K562 (cell line): ENCODE data around the gene PIGC. TPM values are rescaled to one million over a fixed set of nuclear protein-coding genes. Genes with fewer than 3 reads are reported as not detected.
A peak's percentile ranks its signal among the peaks of the same experiment; 100 is the strongest.

ENCODE experiments used
- ATAC-seq: fragments of 200-7000 bp; cut with Tn5 transposase; 3 replicates; pipeline ENCODE4 v1.9.1; 2020; ENCODE audit warnings: moderate library complexity
- BruUV-seq: library from RNA; stranded (reverse); fragments of 400-500 nt; replicated peaks from 2 replicates; lab custom pipeline; 2021; lab: Mats Ljungman, UMichigan
- CTCF ChIA-PET: fragments of 300-600 bp; formaldehyde crosslinking; extraction: SDS; loops from one replicate; lab custom pipeline; 2021; ENCODE audit warnings: low intra/inter-chr PET ratio; lab: Yijun Ruan, JAX
- POLR2A ChIA-PET: fragments of 300-600, 350-650 bp; sonication (Branson Sonifier 250); formaldehyde crosslinking; extraction: SDS; loops from one replicate; lab custom pipeline; 2021; ENCODE audit warnings: antibody characterized with exemption, inconsistent platforms; lab: Yijun Ruan, JAX
- DNase-seq, 4 experiments: peaks; one replicate each; pipeline versions ENCODE4 v3.0.0 to v3.0.0-alpha.2; 2011 to 2018; ENCODE audit warnings: low spot score in 3 of 4, mixed read lengths in 3 of 4; ENCODE audit errors: extremely low read depth in 1 of 4
- FAIRE-seq: peaks from 2 replicates; lab custom pipeline; 2011; peaks lifted over from hg19 to GRCh38; lab: Jason Lieb, UNC
- H2AFZ ChIP-seq: 2 replicates; pipeline ENCODE4 v1.6.0; 2011; ENCODE audit warnings: low read depth, low read length, control low read depth, inconsistent platforms
- H3K27ac ChIP-seq: fragments of 200-600 bp; 3 replicates; pipeline ENCODE4 v1.8.0; 2011; ENCODE audit warnings: low read depth, mild to moderate bottlenecking, control low read depth, inconsistent platforms, low read length, moderate library complexity, mixed read lengths; ENCODE audit errors: extremely low read depth
- H3K27me3 ChIP-seq, 2 experiments: fragments of 300-600 bp in 1 of 2; 2 replicates in 1 of 2; 3 replicates in 1 of 2; pipeline versions ENCODE4 v1.6.0 to v1.8.0; 2011; ENCODE audit warnings: inconsistent platforms in 2 of 2, low read length in 2 of 2, mild to moderate bottlenecking in 1 of 2, mixed read lengths in 1 of 2, moderate library complexity in 1 of 2; ENCODE audit not compliant: control insufficient read depth in 2 of 2, insufficient read depth in 2 of 2
- H3K36me3 ChIP-seq: fragments of 300-600 bp; 3 replicates; pipeline ENCODE4 v1.8.0; 2011; ENCODE audit warnings: mild to moderate bottlenecking, low read length, inconsistent platforms; ENCODE audit not compliant: control insufficient read depth, insufficient read depth
- H3K4me1 ChIP-seq, 2 experiments: fragments of 200-600 bp in 1 of 2; replicated peaks in 1 of 2; 2 replicates in 1 of 2; 3 replicates in 1 of 2; pipeline versions ENCODE4 v1.5.1 to v1.8.0; 2011; ENCODE audit warnings: inconsistent platforms in 2 of 2, low read length in 2 of 2, mild to moderate bottlenecking in 1 of 2, mixed read lengths in 1 of 2, moderate library complexity in 1 of 2; ENCODE audit not compliant: control insufficient read depth in 2 of 2, insufficient read depth in 2 of 2
- H3K4me2 ChIP-seq: 2 replicates; pipeline ENCODE4 v1.6.1; 2011; ENCODE audit warnings: low read length, control low read depth, inconsistent platforms, mixed read lengths; ENCODE audit not compliant: insufficient read depth
- H3K4me3 ChIP-seq: fragments of 200-600 bp; sonication (generic), shearing (Covaris generic); 2 replicates; pipeline ENCODE4 v1.5.1; 2016; ENCODE audit warnings: control low read depth, inconsistent platforms
- H3K79me2 ChIP-seq: fragments of 200-600 bp; 3 replicates; pipeline ENCODE4 v1.8.0; 2011; ENCODE audit warnings: low read length, inconsistent platforms; ENCODE audit not compliant: control insufficient read depth, insufficient read depth
- H3K9ac ChIP-seq, 2 experiments: 2 replicates each; pipeline versions ENCODE4 v1.6.0 to v1.6.1; 2011; ENCODE audit warnings: low read depth in 2 of 2, low read length in 2 of 2, control low read depth in 1 of 2, inconsistent platforms in 1 of 2, mild to moderate bottlenecking in 1 of 2, mixed read lengths in 1 of 2; ENCODE audit not compliant: insufficient read depth in 1 of 2
- H3K9me1 ChIP-seq: one replicate; pipeline ENCODE4 v1.6.0; 2011; ENCODE audit warnings: inconsistent platforms, mild to moderate bottlenecking, low read length, moderate library complexity; ENCODE audit not compliant: control insufficient read depth, insufficient read depth
- H3K9me3 ChIP-seq: replicated peaks from 2 replicates; pipeline ENCODE4 v1.5.1; 2011; ENCODE audit warnings: low read depth, low read length, inconsistent platforms; ENCODE audit not compliant: control insufficient read depth, insufficient read depth
- H4K20me1 ChIP-seq: replicated peaks from 2 replicates; pipeline ENCODE4 v1.6.1; 2011; ENCODE audit warnings: low read length, inconsistent platforms, mixed read lengths; ENCODE audit not compliant: control insufficient read depth, insufficient read depth
- NFIX ChIP-seq: fragments of 250-450 bp; sonication (Bioruptor Pico); IDR thresholded peaks from 2 replicates; pipeline ENCODE4 v1.4.0; 2020; ENCODE audit warnings: low read depth, mild to moderate bottlenecking, moderate library complexity
- WGBS: fragments of 100-300 bp; shearing (Covaris generic); methylation state at CpG from one replicate; pipeline ENCODE4 v1.1.6; 2016; ENCODE audit warnings: low coverage, mixed read lengths; ENCODE audit not compliant: insufficient coverage; ENCODE audit errors: missing lambda C conversion rate; 5-methylcytosine and 5-hydroxymethylcytosine counted together
- in situ Hi-C: fragments of 300-500 bp; cut with MboI; formaldehyde crosslinking; loops from 4 replicates; pipeline ENCODE4 v1.15.0; 2018; ENCODE audit warnings: inconsistent platforms, mixed read lengths
- intact Hi-C: fragments of 100-400 bp; cut with micrococcal nuclease; formaldehyde crosslinking; loops from 2 replicates; pipeline ENCODE4 v1.14.2; 2022
- polyA plus RNA-seq, 8 experiments: library from polyadenylated mRNA; depleted of rRNA in 4 of 8; stranded (reverse) in 5 of 8; unstranded in 3 of 8; fragments of >200 nt; fragmentation: Nextera tagmentation in 2 of 8; fragmentation: Illumina TruSeq in 1 of 8; extraction: Ambion mirVana in 2 of 8; extraction: Trizol in 1 of 8; gene quantifications; 2 replicates each; pipeline versions ENCODE4 v1.2.1 to v1.2.3, GENCODE V29; 2011 to 2014; ENCODE audit warnings: inconsistent platforms in 1 of 8, missing spikeins in 1 of 8
- total RNA-seq, 7 experiments: library from RNA; depleted of rRNA in 6 of 7; stranded (reverse); fragments of >200 nt in 6 of 7; fragmentation: Illumina TruSeq in 2 of 7; extraction: Trizol in 2 of 7; gene quantifications; 2 replicates each; pipeline versions ENCODE4 v1.2.1 to v1.2.3, GENCODE V29; 2011 to 2021; ENCODE audit warnings: low replicate concordance in 1 of 7
- TF ChIP-seq, protein P1 (sequence below): fragments of 250-450 bp; sonication (Bioruptor Pico); IDR thresholded peaks from 2 replicates; pipeline ENCODE4 v1.5.1; 2021; ENCODE audit warnings: mild to moderate bottlenecking
- TF ChIP-seq, protein P2 (sequence below): sonication (generic); formaldehyde crosslinking; IDR thresholded peaks from 2 replicates; pipeline ENCODE4 v1.8.1; 2023; ENCODE audit warnings: mild to moderate bottlenecking, missing genetic modification reagents

Gene PIGC
- total and polyA plus RNA-seq, 9 of the 15 experiments (the other 6 are each of a cell fraction or from before 2014, with no cell fraction given), result 30.5 to 97.9 (median 54.7) TPM

DNA sequence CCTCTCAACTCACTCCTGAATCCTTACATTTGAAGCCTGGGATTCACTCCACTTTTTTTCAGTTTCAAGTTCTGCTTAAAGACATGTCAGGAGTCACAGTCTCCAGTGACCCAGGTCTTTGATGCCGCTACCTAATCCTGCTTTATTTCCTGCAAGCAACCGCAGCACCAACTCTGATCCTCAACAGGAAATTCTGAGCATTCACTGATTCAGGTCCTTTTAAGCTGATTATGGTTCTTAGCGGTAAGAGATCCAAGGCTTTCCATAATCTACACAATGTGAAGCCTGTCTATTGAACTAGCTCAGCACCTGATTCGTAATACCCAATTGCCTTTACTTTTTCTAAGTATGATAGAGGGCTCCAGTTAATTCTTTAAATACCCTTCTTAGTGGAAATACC, 43.7 kb upstream of the PIGC start:
- ChIA-PET CTCF (no interaction called here), POLR2A (interaction anchor here (0.9 to 2.1 kb wide), 5 partner anchors 11 to 32 kb away, joined by 3 to 6 read pairs (median 4); no protein-coding TSS in a partner anchor)
- H3K9ac ChIP-seq, result no peak overlapping the region
- no TSS peak for BruUV-seq
- no peak overlapping the region for H2AFZ ChIP-seq
- no peaks in the 10 kb centered on the region for H3K9me3 ChIP-seq
- no peak overlapping the region for H3K27ac ChIP-seq
- no peak overlapping the region for H3K4me3 ChIP-seq
- no peaks in the 10 kb centered on the region for H3K27me3 ChIP-seq
- ATAC-seq (no peak), DNase-seq (no peak), FAIRE-seq (no peak)
- H3K4me2 ChIP-seq, result no peak overlapping the region
- WGBS, result 28% methylated on average over 4 of the region's 4 CpGs
- intact Hi-C loops, result no loop called here
- H3K4me1 ChIP-seq, result peaks cover 0 to 17% of the 10 kb centered on the region in 2 experiments; a peak in 3 of 5 replicates
- TF ChIP-seq, protein P1, sequence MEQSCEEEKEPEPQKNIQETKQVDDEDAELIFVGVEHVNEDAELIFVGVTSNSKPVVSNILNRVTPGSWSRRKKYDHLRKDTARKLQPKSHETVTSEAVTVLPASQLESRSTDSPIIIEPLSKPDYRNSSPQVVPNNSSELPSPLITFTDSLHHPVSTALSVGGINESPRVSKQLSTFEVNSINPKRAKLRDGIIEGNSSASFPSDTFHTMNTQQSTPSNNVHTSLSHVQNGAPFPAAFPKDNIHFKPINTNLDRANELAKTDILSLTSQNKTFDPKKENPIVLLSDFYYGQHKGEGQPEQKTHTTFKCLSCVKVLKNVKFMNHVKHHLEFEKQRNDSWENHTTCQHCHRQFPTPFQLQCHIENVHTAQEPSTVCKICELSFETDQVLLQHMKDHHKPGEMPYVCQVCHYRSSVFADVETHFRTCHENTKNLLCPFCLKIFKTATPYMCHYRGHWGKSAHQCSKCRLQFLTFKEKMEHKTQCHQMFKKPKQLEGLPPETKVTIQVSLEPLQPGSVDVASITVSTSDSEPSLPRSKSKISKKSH (CRISPR knock-in tag), result 0 out of 2 replicates have a peak, but pooled peaks have one; percentile 27
- no peak for TF ChIP-seq NFIX (CRISPR knock-in tag)
- TF ChIP-seq, protein P2, sequence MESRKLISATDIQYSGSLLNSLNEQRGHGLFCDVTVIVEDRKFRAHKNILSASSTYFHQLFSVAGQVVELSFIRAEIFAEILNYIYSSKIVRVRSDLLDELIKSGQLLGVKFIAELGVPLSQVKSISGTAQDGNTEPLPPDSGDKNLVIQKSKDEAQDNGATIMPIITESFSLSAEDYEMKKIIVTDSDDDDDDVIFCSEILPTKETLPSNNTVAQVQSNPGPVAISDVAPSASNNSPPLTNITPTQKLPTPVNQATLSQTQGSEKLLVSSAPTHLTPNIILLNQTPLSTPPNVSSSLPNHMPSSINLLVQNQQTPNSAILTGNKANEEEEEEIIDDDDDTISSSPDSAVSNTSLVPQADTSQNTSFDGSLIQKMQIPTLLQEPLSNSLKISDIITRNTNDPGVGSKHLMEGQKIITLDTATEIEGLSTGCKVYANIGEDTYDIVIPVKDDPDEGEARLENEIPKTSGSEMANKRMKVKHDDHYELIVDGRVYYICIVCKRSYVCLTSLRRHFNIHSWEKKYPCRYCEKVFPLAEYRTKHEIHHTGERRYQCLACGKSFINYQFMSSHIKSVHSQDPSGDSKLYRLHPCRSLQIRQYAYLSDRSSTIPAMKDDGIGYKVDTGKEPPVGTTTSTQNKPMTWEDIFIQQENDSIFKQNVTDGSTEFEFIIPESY (CRISPR knock-in tag), result peak; percentile 34; the same call in 1 of the 2 replicates
- no peaks in the 10 kb centered on the region for H3K9me1 ChIP-seq
- no peaks in the 10 kb centered on the region for H3K36me3 ChIP-seq
- H4K20me1 ChIP-seq, result no peaks in the 10 kb centered on the region
- in situ Hi-C loops, result no loop called here
- H3K79me2 ChIP-seq, result no peaks in the 10 kb centered on the region
